Upper lobe of right lung (tissue), 1 donor: ENCODE data around the gene ASCC1. TPM values are rescaled to one million over a fixed set of nuclear protein-coding genes. Genes with fewer than 3 reads are reported as not detected.

Experiments used
- ATAC-seq: fragments of 200-7000 bp; cut with Tn5 transposase; one replicate; pipeline ENCODE4 v1.9.1; 2020; ENCODE audit warnings: mild to moderate bottlenecking, moderate library complexity
- DNase-seq: peaks from one replicate; pipeline ENCODE4 v3.0.0-alpha.2; 2020
- H3K27ac ChIP-seq: fragments of 200-600 bp; one replicate; pipeline ENCODE4 v1.8.0; 2022
- H3K27me3 ChIP-seq: fragments of 200-600 bp; one replicate; pipeline ENCODE4 v1.8.0; 2022; ENCODE audit warnings: mild to moderate bottlenecking
- H3K36me3 ChIP-seq: fragments of 200-600 bp; one replicate; pipeline ENCODE4 v1.8.0; 2022
- H3K4me1 ChIP-seq: fragments of 200-600 bp; one replicate; pipeline ENCODE4 v1.8.0; 2022
- H3K4me3 ChIP-seq: fragments of 200-600 bp; one replicate; pipeline ENCODE4 v1.8.0; 2022; ENCODE audit warnings: mild to moderate bottlenecking
- H3K9me3 ChIP-seq: fragments of 200-600 bp; one replicate; pipeline ENCODE4 v1.8.0; 2022
- intact Hi-C: fragments of 100-400 bp; cut with DNase I; formaldehyde crosslinking; loops from one replicate; pipeline ENCODE4 v1.11.0; 2022
- total RNA-seq: library from RNA; stranded (reverse); fragmentation: NEBNext Ultra II Directional; extraction: Animal tissue kit (Norgen Biotek cat#: 25700); gene quantifications from one replicate; pipeline ENCODE4 v1.2.1, GENCODE V29; 2021
- TF ChIP-seq, protein P1 (sequence below): fragments of 200-600 bp; IDR thresholded peaks from one replicate; pipeline ENCODE4 v1.8.0; 2022; ENCODE audit warnings: antibody characterized with exemption
- donor health status: DM: no; HTN: yes; CAD: no; lungs with severe emphysema.

The ASCC1 gene
- total RNA-seq, 1 donor from 2014 or later: 27.4 TPM

DNA sequence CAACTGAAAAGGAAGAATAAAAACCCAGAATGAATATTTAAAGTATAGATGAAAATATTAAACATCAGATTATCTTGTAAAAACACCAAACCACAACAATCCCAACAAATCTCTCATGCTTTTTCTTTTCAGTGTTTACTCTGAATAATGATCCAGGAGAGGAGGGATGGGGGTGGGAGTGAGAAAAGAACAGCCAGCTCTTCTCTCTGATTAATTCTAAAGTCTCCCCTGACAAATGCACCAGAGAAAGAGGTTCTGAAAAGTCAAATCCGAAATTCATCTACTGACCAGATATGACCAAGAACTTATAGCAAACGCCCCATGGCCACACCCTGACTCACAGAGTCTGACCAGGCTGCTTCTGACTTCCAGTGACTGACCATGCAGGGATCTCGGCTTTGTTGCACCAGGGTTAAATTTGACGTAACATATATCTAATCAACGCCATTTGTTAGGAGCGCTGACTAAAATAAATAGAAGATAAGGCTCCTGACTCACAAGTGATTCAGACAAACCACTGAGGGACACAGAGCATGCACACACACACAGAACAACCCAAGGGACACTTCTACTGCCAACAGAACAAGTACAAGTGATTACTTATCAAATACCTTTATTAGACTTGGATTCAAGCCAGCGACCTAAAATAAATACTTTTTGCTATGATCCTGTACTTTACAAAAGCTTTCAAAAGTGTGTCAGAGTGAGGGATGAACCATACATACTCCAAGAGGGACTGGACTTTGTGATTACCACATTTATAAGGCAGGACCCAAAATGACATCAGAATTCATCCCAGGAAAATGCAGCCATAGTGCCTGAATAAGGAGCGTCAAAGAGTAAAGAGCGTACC is 118.4 kb downstream of the ASCC1 start:
- no peak overlapping the region for H3K27ac ChIP-seq
- H3K9me3 ChIP-seq: no peaks in the 10 kb centered on the region
- DNase-seq (no peak), ATAC-seq (peak; percentile 72)
- peaks cover 29% of the 10 kb centered on the region for H3K36me3 ChIP-seq
- TF ChIP-seq, protein P1, sequence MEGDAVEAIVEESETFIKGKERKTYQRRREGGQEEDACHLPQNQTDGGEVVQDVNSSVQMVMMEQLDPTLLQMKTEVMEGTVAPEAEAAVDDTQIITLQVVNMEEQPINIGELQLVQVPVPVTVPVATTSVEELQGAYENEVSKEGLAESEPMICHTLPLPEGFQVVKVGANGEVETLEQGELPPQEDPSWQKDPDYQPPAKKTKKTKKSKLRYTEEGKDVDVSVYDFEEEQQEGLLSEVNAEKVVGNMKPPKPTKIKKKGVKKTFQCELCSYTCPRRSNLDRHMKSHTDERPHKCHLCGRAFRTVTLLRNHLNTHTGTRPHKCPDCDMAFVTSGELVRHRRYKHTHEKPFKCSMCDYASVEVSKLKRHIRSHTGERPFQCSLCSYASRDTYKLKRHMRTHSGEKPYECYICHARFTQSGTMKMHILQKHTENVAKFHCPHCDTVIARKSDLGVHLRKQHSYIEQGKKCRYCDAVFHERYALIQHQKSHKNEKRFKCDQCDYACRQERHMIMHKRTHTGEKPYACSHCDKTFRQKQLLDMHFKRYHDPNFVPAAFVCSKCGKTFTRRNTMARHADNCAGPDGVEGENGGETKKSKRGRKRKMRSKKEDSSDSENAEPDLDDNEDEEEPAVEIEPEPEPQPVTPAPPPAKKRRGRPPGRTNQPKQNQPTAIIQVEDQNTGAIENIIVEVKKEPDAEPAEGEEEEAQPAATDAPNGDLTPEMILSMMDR: no peak
- no peaks in the 10 kb centered on the region for H3K4me1 ChIP-seq
- intact Hi-C loops: no loop called here
- no peaks in the 10 kb centered on the region for H3K27me3 ChIP-seq
- H3K4me3 ChIP-seq: no peak overlapping the region

DNA sequence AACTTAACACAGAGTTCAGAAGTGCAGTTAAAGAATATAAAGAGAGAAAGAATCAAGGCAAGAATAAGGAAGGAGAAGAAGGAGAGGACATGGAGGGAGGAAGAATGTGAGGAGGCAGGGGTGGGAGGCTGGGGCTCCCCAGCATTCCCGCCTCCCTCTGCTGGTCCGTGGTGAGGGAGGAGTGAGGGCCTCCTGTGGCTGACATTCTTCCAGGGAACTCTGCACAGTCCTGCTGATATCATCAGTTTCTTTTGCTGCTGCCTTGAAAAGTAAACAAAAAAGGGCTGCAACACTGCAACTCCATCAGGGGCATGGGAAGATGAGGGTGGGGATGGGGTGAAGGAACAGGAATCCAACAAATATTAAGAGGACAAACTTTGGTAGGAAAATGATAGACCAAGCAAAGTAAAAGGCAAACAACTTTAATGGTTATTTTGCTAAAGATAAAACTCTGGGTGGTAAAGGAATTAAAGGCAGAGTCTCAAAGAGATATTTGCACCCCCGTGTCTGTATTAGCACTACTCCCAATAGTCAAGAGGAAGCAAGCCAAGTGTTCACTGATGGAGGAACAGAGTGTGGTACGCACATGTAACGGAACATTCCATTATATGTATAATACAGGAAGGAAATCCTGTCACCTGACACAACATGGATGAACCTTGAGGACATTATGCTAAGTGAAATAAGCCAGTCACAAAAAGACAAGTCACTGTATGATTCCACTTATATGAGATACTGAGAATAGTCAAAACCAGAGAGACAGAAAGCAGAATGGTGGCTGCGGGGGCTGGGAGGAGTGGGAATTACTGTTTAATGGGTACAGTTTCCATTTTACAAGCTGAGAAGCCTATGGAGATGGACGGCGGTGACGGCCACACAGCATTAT is 119.7 kb downstream of the ASCC1 start:
- DNase-seq: no peak
- TF ChIP-seq, protein P1: no peak
- no peaks in the 10 kb centered on the region for H3K27me3 ChIP-seq
- H3K4me3 ChIP-seq: no peak overlapping the region
- peaks cover 16% of the 10 kb centered on the region for H3K36me3 ChIP-seq
- no peak overlapping the region for H3K27ac ChIP-seq
- H3K4me1 ChIP-seq: no peaks in the 10 kb centered on the region
- no peaks in the 10 kb centered on the region for H3K9me3 ChIP-seq
- intact Hi-C loops: no loop called here
- peak; percentile 31 for ATAC-seq

DNA sequence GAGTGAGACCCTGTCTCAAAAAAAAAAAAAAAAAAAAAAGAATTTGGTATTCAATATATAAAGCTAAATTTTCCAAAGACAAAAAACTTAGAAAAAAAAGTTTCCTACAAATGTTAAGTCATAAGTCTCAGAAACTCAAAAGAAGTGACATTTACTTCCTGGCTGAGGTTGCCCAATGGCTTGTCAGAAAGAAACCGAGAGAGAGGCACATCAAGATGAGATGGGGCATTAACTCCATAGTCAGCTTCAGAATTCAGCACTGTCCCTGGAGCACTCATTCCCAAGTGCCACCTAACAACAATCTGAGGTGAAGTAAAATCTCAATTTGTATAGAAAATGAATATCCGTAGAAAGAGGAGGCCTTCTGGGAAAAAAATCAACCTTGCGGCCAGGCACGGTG is 120.9 kb downstream of the ASCC1 start:
- Histone ChIP-seq H3K9me3 (no peaks in the 10 kb centered on the region), H3K27me3 (no peaks in the 10 kb centered on the region), H3K4me1 (no peaks in the 10 kb centered on the region), H3K36me3 (peaks cover 14% of the 10 kb centered on the region), H3K4me3 (no peak overlapping the region), H3K27ac (no peak overlapping the region)
- intact Hi-C loops: no loop called here
- TF ChIP-seq, protein P1: no peak
- ATAC-seq (no peak), DNase-seq (no peak)

DNA sequence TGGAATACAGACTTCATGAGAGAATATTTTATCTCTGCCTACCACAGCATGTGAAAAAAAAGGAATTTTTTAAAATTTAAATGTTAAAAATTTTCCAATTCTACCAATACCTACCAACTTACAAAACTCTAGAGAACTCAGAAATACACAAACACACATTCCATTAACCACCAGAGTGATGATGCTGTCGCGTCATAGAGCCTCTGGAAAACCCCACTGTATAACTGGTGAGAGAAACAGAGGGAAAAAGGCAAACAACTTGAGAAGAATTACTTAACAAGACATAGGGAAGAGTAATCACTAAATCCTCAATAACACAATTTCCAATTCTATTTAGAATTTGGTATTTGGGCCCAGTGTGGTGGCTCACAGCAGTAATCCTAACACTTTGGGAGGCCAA is 121.5 kb downstream of the ASCC1 start:
- ATAC-seq: no peak
- Histone ChIP-seq H3K4me1 (no peaks in the 10 kb centered on the region), H3K27ac (no peak overlapping the region), H3K27me3 (no peaks in the 10 kb centered on the region), H3K36me3 (peaks cover 14% of the 10 kb centered on the region), H3K9me3 (no peaks in the 10 kb centered on the region), H3K4me3 (no peak overlapping the region)
- intact Hi-C loops: no loop called here
- no peak for DNase-seq
- TF ChIP-seq, protein P1: no peak

DNA sequence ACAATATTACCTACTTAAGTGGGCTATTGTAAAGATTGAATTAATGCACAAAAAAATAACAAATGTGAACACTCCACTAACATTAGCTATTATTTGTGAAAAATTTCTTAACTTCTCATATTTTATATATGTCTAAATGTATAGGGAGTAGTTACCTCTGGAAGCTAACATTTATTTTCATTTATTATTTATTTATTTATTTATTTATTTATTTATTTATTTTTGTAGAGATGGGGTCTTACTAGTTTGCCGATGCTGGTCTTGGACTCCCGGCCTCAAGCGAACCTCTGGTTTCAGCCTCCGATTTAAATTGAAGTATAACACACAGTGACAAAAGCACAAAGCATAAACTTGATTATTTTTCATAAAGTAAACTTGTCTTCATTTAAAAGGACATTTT is 122.6 kb downstream of the ASCC1 start:
- H3K27me3 ChIP-seq: peaks cover 7% of the 10 kb centered on the region
- TF ChIP-seq, protein P1: no peak
- no peak for DNase-seq
- H3K9me3 ChIP-seq: no peaks in the 10 kb centered on the region
- H3K4me1 ChIP-seq: peaks cover 4% of the 10 kb centered on the region
- intact Hi-C loops: no loop called here
- H3K27ac ChIP-seq: no peak overlapping the region
- no peak overlapping the region for H3K4me3 ChIP-seq
- H3K36me3 ChIP-seq: peaks cover 9% of the 10 kb centered on the region
- no peak for ATAC-seq
